Immature natural killer cell (primary cell): Measurements from ENCODE around the gene RREB1. TPM values are rescaled to one million over a fixed set of nuclear protein-coding genes. Genes with fewer than 3 reads are reported as not detected.
"Not testable (repeated sequence)": the region's sequence is repeated elsewhere in the genome, so short reads cannot be mapped to it uniquely, and the experiment has no call there.

Experiments used
- DNase-seq, 3 donors: peaks; one replicate each; pipeline ENCODE4 v3.0.0; 2022; ENCODE audit warnings: mixed read lengths in 1 of 3
- H3K27ac Mint-ChIP-seq, 6 donors: one replicate each; pipeline ENCODE4 v1.8.0; 2020; ENCODE audit warnings: mixed read lengths in 6 of 6, mild to moderate bottlenecking in 5 of 6, inconsistent platforms in 4 of 6, moderate library complexity in 3 of 6
- H3K27me3 Mint-ChIP-seq, 3 donors: one replicate each; pipeline ENCODE4 v1.8.0; 2020 to 2021; ENCODE audit warnings: low read depth in 3 of 3, mild to moderate bottlenecking in 3 of 3, mixed read lengths in 3 of 3, moderate library complexity in 3 of 3, inconsistent platforms in 1 of 3
- H3K36me3 Mint-ChIP-seq, 3 donors: one replicate each; pipeline ENCODE4 v1.8.0; 2020; ENCODE audit warnings: mixed read lengths in 3 of 3, inconsistent platforms in 2 of 3, mild to moderate bottlenecking in 2 of 3
- H3K4me1 Mint-ChIP-seq, 2 donors: one replicate each; pipeline ENCODE4 v1.8.0; 2020; ENCODE audit warnings: inconsistent platforms in 2 of 2, mild to moderate bottlenecking in 2 of 2, mixed read lengths in 2 of 2, moderate library complexity in 1 of 2
- H3K4me3 Mint-ChIP-seq, 5 donors: one replicate each; pipeline ENCODE4 v1.8.0; 2020; ENCODE audit warnings: mild to moderate bottlenecking in 5 of 5, mixed read lengths in 5 of 5, inconsistent platforms in 3 of 5, moderate library complexity in 3 of 5
- H3K9me3 Mint-ChIP-seq, 6 donors: one replicate each; pipeline ENCODE4 v1.8.0; 2020; ENCODE audit warnings: mild to moderate bottlenecking in 6 of 6, mixed read lengths in 6 of 6, inconsistent platforms in 4 of 6, moderate library complexity in 3 of 6
- polyA plus RNA-seq, 3 donors: library from polyadenylated mRNA; unstranded; fragments of 300-500 nt; fragmentation: Illumina TruSeq; gene quantifications; one replicate each; pipeline ENCODE4 v1.2.3, GENCODE V29; 2021

RREB1 gene
- polyA plus RNA-seq, 3 donors from 2014 or later: 0.17 to 4.5 (median 3.3) TPM

DNA sequence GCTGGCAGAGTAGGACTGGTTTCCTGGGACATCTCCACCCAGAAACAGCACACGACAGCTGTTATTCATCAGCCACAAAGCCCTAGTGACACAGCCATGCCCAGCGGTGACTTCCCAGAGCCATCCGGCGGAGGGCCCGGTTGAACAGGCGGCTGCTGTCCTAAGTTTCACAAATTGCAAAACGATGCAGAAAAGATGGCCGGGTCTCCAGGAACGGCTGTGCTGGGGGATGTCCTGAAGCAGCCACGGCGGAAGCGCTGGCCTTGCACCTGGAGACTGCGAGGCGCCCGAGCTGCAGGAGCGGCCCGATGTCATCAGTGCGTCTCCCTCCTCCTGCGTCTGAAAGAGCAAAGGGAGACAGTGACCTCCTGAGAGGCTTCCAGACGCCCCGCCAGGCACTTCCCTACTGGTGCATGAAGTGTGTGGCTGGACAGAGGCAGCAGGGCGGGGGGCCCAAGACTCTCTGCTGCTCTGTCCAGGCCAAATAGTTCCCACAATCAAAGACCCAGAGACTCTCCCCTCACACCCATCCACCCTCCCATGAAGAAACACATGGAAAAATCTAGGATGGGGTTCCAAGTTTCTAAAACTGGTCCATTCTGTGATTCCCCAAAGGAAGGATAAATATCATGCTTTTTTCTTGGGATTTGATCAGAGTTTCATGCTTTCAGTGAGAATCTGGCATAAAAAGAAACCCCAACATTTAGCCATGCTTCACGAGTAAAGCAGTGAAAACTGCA lies 161.2 kb downstream of the RREB1 start:
- H3K9me3 Mint-ChIP-seq: no peaks in the 10 kb centered on the region

GRCh38 chr6:7269816-7270215 lies 162.1 kb downstream of the RREB1 start:
- Mint-ChIP-seq H3K36me3 (peaks cover 0 to 3% (median 0%) of the 10 kb centered on the region in 3 donors), H3K27ac (peak overlapping the region in 1 of 6 donors; percentile 27), H3K4me3 (no peak overlapping the region), H3K9me3 (no peaks in the 10 kb centered on the region), H3K27me3 (peaks cover 0 to 7% (median 2%) of the 10 kb centered on the region in 3 donors), H3K4me1 (no peaks in the 10 kb centered on the region)
- no peak for DNase-seq

More for the DNA sequence above, 161.2 kb downstream of the RREB1 start:
- peaks cover 0 to 3% (median 0%) of the 10 kb centered on the region in 3 donors for H3K36me3 Mint-ChIP-seq
- no peak for DNase-seq
- no peak overlapping the region for H3K27ac Mint-ChIP-seq
- H3K4me3 Mint-ChIP-seq: no peak overlapping the region
- H3K27me3 Mint-ChIP-seq: peaks cover 0 to 3% (median 2%) of the 10 kb centered on the region in 3 donors
- no peaks in the 10 kb centered on the region for H3K4me1 Mint-ChIP-seq

GRCh38 chr6:7270320-7271204 lies 162.8 kb downstream of the RREB1 start:
- Mint-ChIP-seq H3K27ac (no peak overlapping the region), H3K27me3 (peaks cover 0 to 7% (median 2%) of the 10 kb centered on the region in 3 donors), H3K36me3 (peaks cover 0 to 3% (median 0%) of the 10 kb centered on the region in 3 donors), H3K4me1 (no peaks in the 10 kb centered on the region), H3K9me3 (no peaks in the 10 kb centered on the region), H3K4me3 (no peak overlapping the region)
- DNase-seq: no peak

DNA sequence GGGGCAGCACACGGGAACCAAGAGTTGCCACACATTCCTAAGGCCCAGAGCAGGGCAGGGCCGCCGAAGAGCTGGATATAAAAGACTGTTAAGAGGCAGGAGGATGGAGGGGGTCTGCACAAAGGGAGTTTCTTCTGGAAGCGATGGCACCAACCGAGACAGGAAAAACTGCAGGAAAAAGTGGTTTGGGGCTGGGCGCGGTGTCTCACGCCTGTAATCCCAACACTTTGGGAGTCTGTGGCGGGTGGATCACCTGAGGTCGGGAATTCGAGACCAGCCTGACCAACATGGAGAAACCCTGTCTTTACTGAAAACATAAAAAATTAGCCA lies 163.4 kb downstream of the RREB1 start:
- H3K4me1 Mint-ChIP-seq: peaks cover 0 to 3% of the 10 kb centered on the region in 2 donors
- no peaks in the 10 kb centered on the region for H3K9me3 Mint-ChIP-seq
- no peak for DNase-seq
- no peak overlapping the region for H3K27ac Mint-ChIP-seq
- peaks cover 0 to 7% (median 2%) of the 10 kb centered on the region in 3 donors for H3K27me3 Mint-ChIP-seq
- peaks cover 0 to 3% (median 0%) of the 10 kb centered on the region in 3 donors for H3K36me3 Mint-ChIP-seq
- no peak overlapping the region for H3K4me3 Mint-ChIP-seq

GRCh38 chr6:7273709-7274108 lies 165.9 kb downstream of the RREB1 start:
- Mint-ChIP-seq H3K27me3 (peaks cover 0 to 4% (median 2%) of the 10 kb centered on the region in 3 donors), H3K27ac (no peak overlapping the region), H3K4me1 (peaks cover 0 to 3% of the 10 kb centered on the region in 2 donors), H3K9me3 (no peaks in the 10 kb centered on the region), H3K36me3 (no peaks in the 10 kb centered on the region), H3K4me3 (no peak overlapping the region)
- DNase-seq: no peak

- H3K27ac Mint-ChIP-seq, H3K36me3 Mint-ChIP-seq, DNase-seq, H3K4me3 Mint-ChIP-seq, H3K4me1 Mint-ChIP-seq, H3K9me3 Mint-ChIP-seq, H3K27me3 Mint-ChIP-seq: not testable (repeated sequence)
Observed at GRCh38 chr6:7274525-7274924, 166.8 kb downstream of the RREB1 start.

GRCh38 chr6:7276199-7276524 lies 168.4 kb downstream of the RREB1 start:
- H3K4me3 Mint-ChIP-seq: no peak overlapping the region
- no peak for DNase-seq
- H3K27me3 Mint-ChIP-seq: peaks cover 0 to 4% (median 4%) of the 10 kb centered on the region in 3 donors

DNA sequence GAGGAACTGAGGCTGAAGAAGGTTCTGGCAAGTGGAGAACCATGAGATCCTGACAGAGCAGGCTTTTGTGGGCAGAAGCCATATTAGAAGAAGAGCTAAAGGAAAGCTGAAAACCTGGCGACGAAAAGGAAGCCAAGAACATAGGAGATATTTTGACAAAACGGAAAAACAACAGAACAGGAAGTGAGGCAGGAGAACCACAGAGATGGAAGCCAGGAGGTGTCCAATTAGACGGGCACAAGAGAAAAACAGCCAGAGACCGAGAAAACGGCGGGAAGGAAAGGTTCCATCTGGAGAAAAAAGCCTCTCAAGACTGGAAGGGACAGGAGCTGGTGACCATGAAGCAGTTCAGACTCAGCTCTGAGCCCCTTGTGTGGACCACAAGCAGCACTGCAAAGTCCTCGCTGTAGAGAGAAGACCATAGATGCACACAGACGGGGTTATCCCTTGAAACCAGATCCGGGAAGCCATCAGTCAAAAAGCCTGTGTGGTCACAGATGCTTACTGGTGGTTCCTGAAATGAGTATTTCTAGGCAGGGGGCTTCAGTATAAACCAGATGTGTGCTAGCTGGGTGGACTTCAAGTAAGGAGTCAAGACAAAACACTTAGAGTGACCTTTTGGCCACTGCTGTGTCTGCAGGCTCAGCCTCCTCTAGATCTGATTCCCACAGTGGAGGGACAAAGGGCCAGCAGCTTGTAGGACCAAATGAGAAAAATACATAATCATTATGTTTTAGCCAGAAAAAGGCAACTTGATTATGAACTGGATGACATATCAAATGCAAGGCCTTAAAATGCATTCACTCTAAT lies 174.5 kb downstream of the RREB1 start:
- H3K27ac Mint-ChIP-seq: peak overlapping the region; percentile 0 to 89 (median 50)
- H3K4me3 Mint-ChIP-seq: peak overlapping the region in 3 of 5 donors; percentile 2 to 27 (median 3)
- no peak for DNase-seq
- H3K4me1 Mint-ChIP-seq: peaks cover 10 to 15% of the 10 kb centered on the region in 2 donors
- H3K9me3 Mint-ChIP-seq: no peaks in the 10 kb centered on the region
- H3K27me3 Mint-ChIP-seq: peaks cover 0 to 4% (median 1%) of the 10 kb centered on the region in 3 donors
- peaks cover 0 to 14% (median 8%) of the 10 kb centered on the region in 3 donors for H3K36me3 Mint-ChIP-seq

More at GRCh38 chr6:7276199-7276524, 168.4 kb downstream of the RREB1 start:
- H3K4me1 Mint-ChIP-seq: peaks cover 3 to 5% of the 10 kb centered on the region in 2 donors
- H3K9me3 Mint-ChIP-seq: no peaks in the 10 kb centered on the region
- H3K36me3 Mint-ChIP-seq: no peaks in the 10 kb centered on the region
- no peak overlapping the region for H3K27ac Mint-ChIP-seq

DNA sequence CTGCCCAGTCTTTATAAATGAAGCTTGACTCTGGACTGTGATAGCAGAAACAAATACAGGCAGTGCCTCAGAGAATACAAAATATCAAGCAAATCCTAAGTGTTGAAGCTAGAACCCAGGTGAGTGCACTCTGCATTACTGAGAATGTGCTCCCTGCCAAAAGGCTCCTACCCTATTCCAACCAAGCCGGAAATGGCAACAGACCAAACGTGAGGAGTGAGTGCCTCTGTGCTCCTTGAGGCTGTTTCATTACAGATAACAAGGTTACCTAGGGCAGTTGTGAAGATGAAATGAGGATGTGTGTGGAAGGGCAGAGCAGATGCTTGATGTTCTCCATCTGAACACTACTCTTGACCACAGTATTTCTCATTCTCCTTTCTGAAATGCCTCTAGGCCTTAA lies 175.9 kb downstream of the RREB1 start:
- no peaks in the 10 kb centered on the region for H3K9me3 Mint-ChIP-seq

DNA sequence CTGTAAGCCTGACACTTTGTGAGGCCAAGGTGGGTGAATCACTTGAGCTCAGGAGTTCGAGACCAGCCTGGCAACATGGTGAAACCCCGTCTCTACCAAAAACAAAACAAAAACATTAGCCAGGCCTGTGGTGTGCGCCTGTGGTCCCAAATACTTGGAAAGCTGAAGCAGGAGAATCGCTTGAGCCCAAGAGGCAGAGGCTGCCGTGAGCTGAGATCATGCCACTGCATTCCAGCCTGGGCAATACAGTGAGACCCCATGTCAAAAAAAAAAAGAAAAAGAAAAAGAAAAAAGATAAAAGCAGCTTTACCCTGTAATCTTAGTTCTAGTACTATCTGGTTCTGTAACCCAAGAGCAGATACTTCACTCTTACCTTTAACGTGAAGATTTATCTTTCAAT lies 177.7 kb downstream of the RREB1 start:
- Mint-ChIP-seq H3K4me3 (no peak overlapping the region), H3K27ac (no peak overlapping the region), H3K4me1 (peaks cover 8 to 15% of the 10 kb centered on the region in 2 donors), H3K36me3 (peaks cover 9 to 35% (median 15%) of the 10 kb centered on the region in 3 donors), H3K27me3 (peaks cover 0 to 2% (median 1%) of the 10 kb centered on the region in 3 donors), H3K9me3 (no peaks in the 10 kb centered on the region)
- DNase-seq: no peak

More for the DNA sequence above, 175.9 kb downstream of the RREB1 start:
- Mint-ChIP-seq H3K36me3 (peaks cover 6 to 24% (median 9%) of the 10 kb centered on the region in 3 donors), H3K4me1 (peaks cover 10 to 15% of the 10 kb centered on the region in 2 donors), H3K4me3 (no peak overlapping the region), H3K27ac (peak overlapping the region in 3 of 6 donors; percentile 7 to 31 (median 10)), H3K27me3 (peaks cover 0 to 2% (median 1%) of the 10 kb centered on the region in 3 donors)
- DNase-seq: no peak

DNA sequence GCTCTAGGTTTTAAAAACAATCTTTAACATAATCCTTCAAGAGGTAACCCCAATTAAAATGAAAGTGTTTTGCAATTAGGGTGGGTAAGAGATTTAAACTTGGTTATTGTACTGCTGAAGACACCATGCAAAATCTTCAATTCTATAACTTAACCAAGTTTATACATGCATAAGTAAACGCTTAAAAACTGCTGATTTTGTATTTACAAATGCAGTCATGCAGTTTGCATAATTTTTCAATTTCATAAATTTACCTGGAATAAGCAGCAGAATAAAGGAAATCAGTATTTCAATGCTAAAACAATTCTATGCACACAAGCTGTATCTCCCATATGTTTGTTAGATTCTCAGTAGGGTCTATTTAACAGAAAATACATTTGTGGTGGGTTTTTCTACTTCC lies 182.3 kb downstream of the RREB1 start:
- Mint-ChIP-seq H3K27ac (no peak overlapping the region), H3K4me3 (no peak overlapping the region)

GRCh38 chr6:7292596-7293255 lies 185.0 kb downstream of the RREB1 start:
- Mint-ChIP-seq H3K4me1 (peaks cover 0 to 8% of the 10 kb centered on the region in 2 donors), H3K36me3 (peaks cover 8 to 46% (median 28%) of the 10 kb centered on the region in 3 donors), H3K4me3 (no peak overlapping the region), H3K27ac (no peak overlapping the region), H3K27me3 (no peaks in the 10 kb centered on the region), H3K9me3 (no peaks in the 10 kb centered on the region)
- DNase-seq: no peak

More for the DNA sequence above, 182.3 kb downstream of the RREB1 start:
- H3K4me1 Mint-ChIP-seq: peaks cover 0 to 8% of the 10 kb centered on the region in 2 donors
- no peaks in the 10 kb centered on the region for H3K27me3 Mint-ChIP-seq
- no peak for DNase-seq
- no peaks in the 10 kb centered on the region for H3K9me3 Mint-ChIP-seq
- H3K36me3 Mint-ChIP-seq: peaks cover 18 to 47% (median 27%) of the 10 kb centered on the region in 3 donors

- Mint-ChIP-seq H3K9me3 (no peaks in the 10 kb centered on the region), H3K4me1 (peaks cover under 1 to 32% of the 10 kb centered on the region in 2 donors), H3K27ac (no peak overlapping the region), H3K4me3 (no peak overlapping the region), H3K27me3 (no peaks in the 10 kb centered on the region), H3K36me3 (peaks cover 26 to 50% (median 29%) of the 10 kb centered on the region in 3 donors)
- DNase-seq: no peak
Observed at GRCh38 chr6:7295916-7296315, 188.2 kb downstream of the RREB1 start.
